Activated CD8-positive, alpha-beta memory T cell treated with anti-CD3 and anti-CD28 coated beads for 36 hours (primary cell): ENCODE results near the gene ANKHD1. TPM values are rescaled to one million over a fixed set of nuclear protein-coding genes. Genes with fewer than 3 reads are reported as not detected.

ENCODE experiments used
- CTCF ChIA-PET: fragments of 350-600 bp; sonication (Branson Sonifier 250); formaldehyde crosslinking; loops from one replicate; lab custom pipeline; 2021; ENCODE audit warnings: antibody characterized with exemption; lab: Charles Lee
- POLR2A ChIA-PET: fragments of 350-600 bp; sonication (Branson Sonifier 250); formaldehyde crosslinking; loops from one replicate; lab custom pipeline; 2021; ENCODE audit warnings: antibody characterized with exemption; lab: Charles Lee
- total RNA-seq, 2 experiments: library from RNA; stranded (reverse); gene quantifications; one replicate each; pipeline ENCODE4 v1.2.3, GENCODE V29; 2021

ANKHD1 gene
- total RNA-seq, 2 experiments from 2014 or later = 90.0 to 92.3 TPM

GRCh38 chr5:140548791-140549190 is 147.2 kb downstream of the ANKHD1 start:
- POLR2A ChIA-PET = interaction anchor here (0.7 to 1.6 kb wide), 3 partner anchors 9 to 115 kb away, joined by 3 to 8 read pairs (median 7); partner anchors contain the start of genes IK, NDUFA2, SRA1 and WDR55

GRCh38 chr5:140549237-140550144 is 147.9 kb downstream of the ANKHD1 start:
- ChIA-PET POLR2A (interaction anchor here (0.7 to 1.6 kb wide), 2 partner anchors 8 to 115 kb away, joined by 3 to 7 read pairs; partner anchors contain the start of genes SRA1 and WDR55), CTCF (interaction anchor here (1.2 kb wide), 1 partner anchor 14 kb away, joined by 3 read pairs; no protein-coding TSS in a partner anchor)

More at GRCh38 chr5:140548791-140549190, 147.2 kb downstream of the ANKHD1 start:
- CTCF ChIA-PET = interaction anchor here (0.6 to 3.4 kb wide), 4 partner anchors 9 to 96 kb away, joined by 3 to 15 read pairs (median 5); partner anchors contain the start of gene SRA1

GRCh38 chr5:140550147-140551079 is 148.8 kb downstream of the ANKHD1 start:
- ChIA-PET POLR2A (no interaction called here), CTCF (interaction anchor here (1.2 kb wide), 1 partner anchor 14 kb away, joined by 3 read pairs; no protein-coding TSS in a partner anchor)

GRCh38 chr5:140551872-140552271 is 150.2 kb downstream of the ANKHD1 start:
- CTCF ChIA-PET = interaction anchor here (0.7 to 1.7 kb wide), 2 partner anchors 17 to 179 kb away, joined by 3 to 4 read pairs; no protein-coding TSS in a partner anchor

GRCh38 chr5:140553657-140554056 is 152.0 kb downstream of the ANKHD1 start:
- ChIA-PET CTCF (interaction anchor here (1.1 to 1.7 kb wide), 2 partner anchors 77 to 180 kb away, joined by 3 to 4 read pairs; no protein-coding TSS in a partner anchor), POLR2A (interaction anchor here (1.2 kb wide), 1 partner anchor 81 kb away, joined by 4 read pairs; no protein-coding TSS in a partner anchor)

More at GRCh38 chr5:140551872-140552271, 150.2 kb downstream of the ANKHD1 start:
- POLR2A ChIA-PET = no interaction called here

GRCh38 chr5:140554454-140554853 is 152.8 kb downstream of the ANKHD1 start:
- POLR2A ChIA-PET = interaction anchor here (0.7 kb wide), 1 partner anchor 152 kb away, joined by 4 read pairs; no protein-coding TSS in a partner anchor
- CTCF ChIA-PET = interaction anchor here (0.6 to 1.2 kb wide), 3 partner anchors 9 to 80 kb away, joined by 3 to 5 read pairs (median 5); partner anchors contain the start of gene APBB3

- ChIA-PET CTCF (interaction anchor here (0.6 kb wide), 2 partner anchors 124 to 153 kb away, joined by 3 to 7 read pairs; no protein-coding TSS in a partner anchor), POLR2A (interaction anchor here (0.6 to 0.7 kb wide), 2 partner anchors 76 to 145 kb away, joined by 3 to 5 read pairs; no protein-coding TSS in a partner anchor)
Observed at GRCh38 chr5:140555747-140556312, 154.2 kb downstream of the ANKHD1 start.

GRCh38 chr5:140556438-140556837 is 154.8 kb downstream of the ANKHD1 start:
- CTCF ChIA-PET = interaction anchor here (1.1 to 2.4 kb wide), 2 partner anchors 11 to 78 kb away, joined by 5 to 6 read pairs; no protein-coding TSS in a partner anchor
- POLR2A ChIA-PET = interaction anchor here (0.6 to 1.4 kb wide), 3 partner anchors 9 to 76 kb away, joined by 4 to 5 read pairs (median 5); partner anchors contain the start of gene EIF4EBP3

GRCh38 chr5:140557136-140557805 is 155.6 kb downstream of the ANKHD1 start, which contains the start of gene SRA1:
TSS of gene SRA1 (minus strand) at chr5:140557473. CDS start at chr5:140557452, 21 bp downstream.
- POLR2A ChIA-PET = interaction anchor here (0.6 to 1.4 kb wide), 6 partner anchors 9 to 89 kb away, joined by 3 to 7 read pairs (median 4); partner anchors contain the start of gene EIF4EBP3
- CTCF ChIA-PET = interaction anchor here (0.5 to 2.4 kb wide), 5 partner anchors 9 to 148 kb away, joined by 3 to 6 read pairs (median 5); partner anchors contain the start of gene EIF4EBP3

GRCh38 chr5:140557965-140558364 is 156.3 kb downstream of the ANKHD1 start:
- ChIA-PET POLR2A (interaction anchor here (0.5 to 1.4 kb wide), 6 partner anchors 8 to 89 kb away, joined by 3 to 7 read pairs (median 3); partner anchors contain the start of gene EIF4EBP3), CTCF (interaction anchor here (0.5 to 2.4 kb wide), 4 partner anchors 10 to 149 kb away, joined by 3 to 6 read pairs (median 5); partner anchors contain the start of gene EIF4EBP3)

GRCh38 chr5:140558542-140558941 is 156.9 kb downstream of the ANKHD1 start:
- CTCF ChIA-PET = interaction anchor here (2.4 kb wide), 1 partner anchor 76 kb away, joined by 6 read pairs; no protein-coding TSS in a partner anchor
- POLR2A ChIA-PET = interaction anchor here (0.5 to 0.9 kb wide), 2 partner anchors 8 to 11 kb away, joined by 3 read pairs; no protein-coding TSS in a partner anchor

- POLR2A ChIA-PET = no interaction called here
- CTCF ChIA-PET = no interaction called here
Observed at GRCh38 chr5:140560227-140560626, 158.6 kb downstream of the ANKHD1 start.

- ChIA-PET CTCF (no interaction called here), POLR2A (interaction anchor here (0.6 kb wide), 2 partner anchors 60 to 129 kb away, joined by 3 to 4 read pairs; partner anchors contain the start of genes HARS1 and HARS2)
Observed at GRCh38 chr5:140561753-140562523, 160.3 kb downstream of the ANKHD1 start.

- ChIA-PET POLR2A (interaction anchor here (0.6 to 1.8 kb wide), 6 partner anchors 17 to 1353 kb away, joined by 3 to 5 read pairs (median 4); partner anchors contain the start of genes EIF4EBP3, HARS1, HARS2 and IK), CTCF (interaction anchor here (0.6 to 1.5 kb wide), 2 partner anchors 9 to 13 kb away, joined by 3 read pairs; no protein-coding TSS in a partner anchor)
Observed at GRCh38 chr5:140563596-140563995, 162.0 kb downstream of the ANKHD1 start.
